ENCODE data around the gene BICDL2. TPM values are rescaled to one million over a fixed set of nuclear protein-coding genes. Genes with fewer than 3 reads are reported as not detected.
A peak's percentile ranks its signal among the peaks of the same experiment; 100 is the strongest.

Gene BICDL2
- total and polyA plus RNA-seq, 2 donors (not counting 3 experiments of a cell fraction or from before 2014, with no cell fraction given) = not detected

DNA sequence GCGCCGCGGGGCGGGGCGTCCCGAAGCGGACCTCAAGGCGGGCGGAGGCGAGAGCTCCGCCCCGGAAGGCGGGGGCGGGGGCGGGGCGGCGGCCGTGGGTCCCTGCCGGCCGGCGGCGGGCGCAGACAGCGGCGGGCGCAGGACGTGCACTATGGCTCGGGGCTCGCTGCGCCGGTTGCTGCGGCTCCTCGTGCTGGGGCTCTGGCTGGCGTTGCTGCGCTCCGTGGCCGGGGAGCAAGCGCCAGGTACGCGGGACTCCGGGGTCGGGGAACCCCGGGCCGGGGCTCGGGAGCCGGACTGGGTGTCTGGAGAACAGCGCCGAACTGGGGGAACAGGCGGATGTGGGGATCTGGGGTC is 16.5 kb downstream of the BICDL2 start, which contains the start of gene TNFRSF12A:
TNFRSF12A (plus strand) TSS at position 122 of the 357 bp plus-strand sequence; CDS start at position 152, 30 bp downstream.
- Histone ChIP-seq H3K4me1 (ENCODE audit: control insufficient read depth, extremely low read depth, insufficient read depth, low read length) (peaks cover 18% of the 10 kb centered on the region), H4K20me1 (replicated peaks; ENCODE audit: control insufficient read depth, extremely low read depth, insufficient read depth, low read length) (no peaks in the 10 kb centered on the region), H3K9me1 (replicated peaks; ENCODE audit: control insufficient read depth, extremely low read depth, insufficient read depth, low read length) (no peaks in the 10 kb centered on the region), H3K36me3 (ENCODE audit: control insufficient read depth in 2 of 2, extremely low read depth in 1 of 2, insufficient read depth in 2 of 2, low read length in 2 of 2) (no peaks in the 10 kb centered on the region), H3K79me2 (ENCODE audit: control insufficient read depth, insufficient read depth, low read length) (peaks cover 2% of the 10 kb centered on the region), H3K27me3 (ENCODE audit: control insufficient read depth in 2 of 2, insufficient read depth in 2 of 2, low read length in 2 of 2) (peaks cover 0 to 2% of the 10 kb centered on the region in 2 experiments), H3K4me3 (replicated peaks in 1 of 3; ENCODE audit: insufficient read depth in 1 of 3, low read depth in 1 of 3, low read length in 3 of 3) (peak within 1 kb of the TSS; percentile 61 to 83 (median 75)), H3K4me2 (ENCODE audit: insufficient read depth, low read length) (peak within 1 kb of the TSS; percentile 83), H3K27ac (ENCODE audit: insufficient read depth, low read depth, low read length) (peak within 1 kb of the TSS; percentile 98), H3K9ac (replicated peaks; ENCODE audit: extremely low read depth, insufficient read depth, low read length) (peak within 1 kb of the TSS; percentile 99), H3K9me3 (replicated peaks; ENCODE audit: control insufficient read depth, insufficient read depth, low read length) (no peaks in the 10 kb centered on the region), H2AFZ (ENCODE audit: low read depth, low read length) (peak within 1 kb of the TSS; percentile 18)
- dilution Hi-C loops (cut with MboI; ENCODE audit: extremely low pct_ligation_motif_present, low sequenced_read_pairs) = no loop called here
- POLR2A ChIA-PET = interaction anchor here (0.5 to 2.2 kb wide), 7 partner anchors 8 to 130 kb away, joined by 3 to 16 read pairs (median 6); partner anchors contain the start of gene ZNF213
- CTCF ChIA-PET = interaction anchor here (1.1 to 6.1 kb wide), 7 partner anchors 8 to 39 kb away, joined by 3 to 52 read pairs (median 9); no protein-coding TSS in a partner anchor
- TF ChIP-seq MYC (IDR thresholded peaks at IDR 0.05; ENCODE audit: low read depth, low read length) (no peak), POLR2A (IDR thresholded peaks at IDR 0.05; ENCODE audit: low read depth, low read length) (peak; percentile 90), GATA2 (IDR thresholded peaks at IDR 0.05; ENCODE audit: insufficient read depth, insufficient read length, low read depth, low read length) (no peak), JUN (IDR thresholded peaks at IDR 0.05; ENCODE audit: borderline replicate concordance, insufficient read depth, insufficient read length, low read depth) (no peak), POLR2AphosphoS5 (IDR thresholded peaks at IDR 0.05; ENCODE audit: insufficient read depth, low read depth, low read length) (peak; percentile 97), EZH2 (IDR thresholded peaks at IDR 0.05; ENCODE audit: borderline replicate concordance, low read depth, low read length, severe bottlenecking) (no peak), FOS (IDR thresholded peaks at IDR 0.05; ENCODE audit: borderline replicate concordance, insufficient read depth, low read length) (no peak)
- TF ChIP-seq, protein P1, sequence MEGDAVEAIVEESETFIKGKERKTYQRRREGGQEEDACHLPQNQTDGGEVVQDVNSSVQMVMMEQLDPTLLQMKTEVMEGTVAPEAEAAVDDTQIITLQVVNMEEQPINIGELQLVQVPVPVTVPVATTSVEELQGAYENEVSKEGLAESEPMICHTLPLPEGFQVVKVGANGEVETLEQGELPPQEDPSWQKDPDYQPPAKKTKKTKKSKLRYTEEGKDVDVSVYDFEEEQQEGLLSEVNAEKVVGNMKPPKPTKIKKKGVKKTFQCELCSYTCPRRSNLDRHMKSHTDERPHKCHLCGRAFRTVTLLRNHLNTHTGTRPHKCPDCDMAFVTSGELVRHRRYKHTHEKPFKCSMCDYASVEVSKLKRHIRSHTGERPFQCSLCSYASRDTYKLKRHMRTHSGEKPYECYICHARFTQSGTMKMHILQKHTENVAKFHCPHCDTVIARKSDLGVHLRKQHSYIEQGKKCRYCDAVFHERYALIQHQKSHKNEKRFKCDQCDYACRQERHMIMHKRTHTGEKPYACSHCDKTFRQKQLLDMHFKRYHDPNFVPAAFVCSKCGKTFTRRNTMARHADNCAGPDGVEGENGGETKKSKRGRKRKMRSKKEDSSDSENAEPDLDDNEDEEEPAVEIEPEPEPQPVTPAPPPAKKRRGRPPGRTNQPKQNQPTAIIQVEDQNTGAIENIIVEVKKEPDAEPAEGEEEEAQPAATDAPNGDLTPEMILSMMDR (IDR thresholded peaks at IDR 0.05; ENCODE audit: extremely low read depth in 1 of 2, insufficient read depth in 1 of 2, low read depth in 1 of 2, low read length in 2 of 2) = no peak
- TF ChIP-seq, protein P2, sequence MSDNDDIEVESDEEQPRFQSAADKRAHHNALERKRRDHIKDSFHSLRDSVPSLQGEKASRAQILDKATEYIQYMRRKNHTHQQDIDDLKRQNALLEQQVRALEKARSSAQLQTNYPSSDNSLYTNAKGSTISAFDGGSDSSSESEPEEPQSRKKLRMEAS (IDR thresholded peaks at IDR 0.05; ENCODE audit: insufficient read depth, insufficient read length) = no peak
- BruUV-seq (replicated peaks) = TSS peak; percentile 26
- FAIRE-seq (peak; percentile 72), DNase-seq (ENCODE audit: low read depth, low spot score) (peak; percentile 77)
- intact Hi-C loops (cut with micrococcal nuclease) = loop anchor here (1.0 to 2.0 kb wide), 3 partner anchors 16 to 115 kb away; partner anchors contain the start of gene PAQR4
